Bronchial epithelial cell (primary cell): Measurements from ENCODE around the gene MAP3K9. TPM values are rescaled to one million over a fixed set of nuclear protein-coding genes. Genes with fewer than 3 reads are reported as not detected.

Experiments used
- DNase-seq: peaks from one replicate; pipeline ENCODE4 v3.0.0-alpha.2; 2010; ENCODE audit warnings: low read depth
- FAIRE-seq: peaks from 2 replicates; lab custom pipeline; 2011; peaks lifted over from hg19 to GRCh38; lab: Jason Lieb, UNC
- H3K27me3 ChIP-seq: 2 replicates; pipeline ENCODE4 v1.5.1; 2011; ENCODE audit warnings: low read length; ENCODE audit not compliant: control insufficient read depth, insufficient read depth
- H3K36me3 ChIP-seq: 2 replicates; pipeline ENCODE4 v1.5.1; 2011; ENCODE audit warnings: low read length; ENCODE audit not compliant: control insufficient read depth, insufficient read depth
- H3K4me3 ChIP-seq: 2 replicates; pipeline ENCODE4 v1.5.1; 2011; ENCODE audit warnings: mild to moderate bottlenecking, low read depth, low read length, control low read depth
- CTCF ChIP-seq: IDR thresholded peaks from 2 replicates; pipeline ENCODE4 v1.5.1; 2011; ENCODE audit warnings: mild to moderate bottlenecking, moderate library complexity, low read length, control low read depth, inconsistent platforms; ENCODE audit not compliant: insufficient read depth, severe bottlenecking
- total RNA-seq: library from RNA; depleted of rRNA; stranded (reverse); fragments of >200 nt; gene quantifications from 2 replicates; pipeline ENCODE4 v1.2.1, GENCODE V29; 2014

The MAP3K9 gene
- total RNA-seq, 1 donor from 2014 or later = 11.6 TPM

GRCh38 chr14:70744641-70745040 is 64.7 kb downstream of the MAP3K9 start:
- no peaks in the 10 kb centered on the region for H3K27me3 ChIP-seq
- no peak for TF ChIP-seq CTCF
- FAIRE-seq = no peak

GRCh38 chr14:70742316-70742715 is 67.0 kb downstream of the MAP3K9 start:
- DNase-seq (no peak), FAIRE-seq (no peak)
- H3K27me3 ChIP-seq = no peaks in the 10 kb centered on the region
- no peak overlapping the region for H3K4me3 ChIP-seq
- TF ChIP-seq CTCF = no peak
- H3K36me3 ChIP-seq = peaks cover 13% of the 10 kb centered on the region

More at GRCh38 chr14:70744641-70745040, 64.7 kb downstream of the MAP3K9 start:
- peaks cover 8% of the 10 kb centered on the region for H3K36me3 ChIP-seq
- no peak overlapping the region for H3K4me3 ChIP-seq
- DNase-seq = no peak

GRCh38 chr14:70741482-70741881 is 67.8 kb downstream of the MAP3K9 start:
- no peak overlapping the region for H3K4me3 ChIP-seq
- DNase-seq = no peak
- TF ChIP-seq CTCF = no peak
- no peaks in the 10 kb centered on the region for H3K27me3 ChIP-seq
- no peak for FAIRE-seq
- H3K36me3 ChIP-seq = peaks cover 19% of the 10 kb centered on the region

GRCh38 chr14:70735043-70735442 is 74.3 kb downstream of the MAP3K9 start:
- DNase-seq (no peak), FAIRE-seq (no peak)
- Histone ChIP-seq H3K27me3 (no peaks in the 10 kb centered on the region), H3K4me3 (no peak overlapping the region), H3K36me3 (peaks cover 25% of the 10 kb centered on the region)
- no peak for TF ChIP-seq CTCF

GRCh38 chr14:70731447-70732239 is 77.7 kb downstream of the MAP3K9 start:
- DNase-seq (peak; percentile 83), FAIRE-seq (peak; percentile 52)
- H3K36me3 ChIP-seq = peaks cover 11% of the 10 kb centered on the region
- no peaks in the 10 kb centered on the region for H3K27me3 ChIP-seq
- H3K4me3 ChIP-seq = no peak overlapping the region
- TF ChIP-seq CTCF = no peak

GRCh38 chr14:70730393-70730792 is 78.9 kb downstream of the MAP3K9 start:
- TF ChIP-seq CTCF = no peak
- Histone ChIP-seq H3K27me3 (no peaks in the 10 kb centered on the region), H3K36me3 (peaks cover 11% of the 10 kb centered on the region), H3K4me3 (no peak overlapping the region)
- no peak for DNase-seq
- no peak for FAIRE-seq
